ENCODE results near the gene TAS1R1.

The TAS1R1 gene
- 0 reads per million in 2 experiments for total RNA-seq

- DNase-seq (ENCODE audit: low read depth): no peak
Observed at GRCh38 chr1:6554907-6555778, at the start of gene TAS1R1. TSS of gene TAS1R1 (plus strand) at chr1:6555307. CDS start at chr1:6555374, 67 bp downstream.

- no peak for DNase-seq (ENCODE audit: low read depth)
Observed at GRCh38 chr1:6505367-6506209, 49.5 kb upstream of the TAS1R1 start.

GRCh38 chr1:6506210-6507036, 48.7 kb upstream of the TAS1R1 start:
- DNase-seq (ENCODE audit: low read depth): no peak

GRCh38 chr1:6507037-6507428, 48.1 kb upstream of the TAS1R1 start:
- no peak for DNase-seq (ENCODE audit: low read depth)

- DNase-seq (ENCODE audit: low read depth): no peak
Observed at GRCh38 chr1:6507461-6507911, 47.6 kb upstream of the TAS1R1 start.

GRCh38 chr1:6508154-6508815, 46.8 kb upstream of the TAS1R1 start:
- no peak for DNase-seq (ENCODE audit: low read depth)

GRCh38 chr1:6508816-6509189, 46.3 kb upstream of the TAS1R1 start:
- DNase-seq (ENCODE audit: low read depth): no peak

GRCh38 chr1:6509220-6509918, 45.7 kb upstream of the TAS1R1 start:
- DNase-seq (ENCODE audit: low read depth): no peak

- DNase-seq (ENCODE audit: low read depth): no peak
Observed at GRCh38 chr1:6509919-6510291, 45.2 kb upstream of the TAS1R1 start.

GRCh38 chr1:6510493-6510892, 44.6 kb upstream of the TAS1R1 start:
- DNase-seq (ENCODE audit: low read depth): no peak

- DNase-seq (ENCODE audit: low read depth): no peak
Observed at GRCh38 chr1:6511056-6511455, 44.1 kb upstream of the TAS1R1 start.

GRCh38 chr1:6511561-6512244, 43.4 kb upstream of the TAS1R1 start:
- no peak for DNase-seq (ENCODE audit: low read depth)

GRCh38 chr1:6512245-6512907, 42.7 kb upstream of the TAS1R1 start:
- DNase-seq (ENCODE audit: low read depth): no peak

GRCh38 chr1:6512908-6513280, 42.2 kb upstream of the TAS1R1 start:
- no peak for DNase-seq (ENCODE audit: low read depth)

- no peak for DNase-seq (ENCODE audit: low read depth)
Observed at GRCh38 chr1:6513320-6513801, 41.7 kb upstream of the TAS1R1 start.

GRCh38 chr1:6515771-6516170, 39.3 kb upstream of the TAS1R1 start:
- no peak for DNase-seq (ENCODE audit: low read depth)

GRCh38 chr1:6517435-6517851, 37.7 kb upstream of the TAS1R1 start:
- no peak for DNase-seq (ENCODE audit: low read depth)

- no peak for DNase-seq (ENCODE audit: low read depth)
Observed at GRCh38 chr1:6519491-6519934, 35.6 kb upstream of the TAS1R1 start.

- no peak for DNase-seq (ENCODE audit: low read depth)
Observed at GRCh38 chr1:6519935-6520671, 35.0 kb upstream of the TAS1R1 start.
